ENCODE data around the gene APBB1IP.

Gene APBB1IP

GRCh38 chr10:26505491-26505890 is 67.3 kb downstream of the APBB1IP start:
- no peak for DNase-seq (ENCODE audit: low read depth in 3 of 3, low spot score in 1 of 3)

- no peak for DNase-seq (ENCODE audit: low read depth in 3 of 3, low spot score in 1 of 3)
Measured at GRCh38 chr10:26506736-26507135, 68.6 kb downstream of the APBB1IP start.

- DNase-seq (ENCODE audit: low read depth in 3 of 3, low spot score in 1 of 3) = no peak
Measured at GRCh38 chr10:26507441-26507840, 69.3 kb downstream of the APBB1IP start.

- DNase-seq (ENCODE audit: low read depth in 3 of 3, low spot score in 1 of 3) = no peak
Measured at GRCh38 chr10:26508016-26508415, 69.9 kb downstream of the APBB1IP start.

GRCh38 chr10:26509307-26509706 is 71.2 kb downstream of the APBB1IP start:
- DNase-seq (ENCODE audit: low read depth in 3 of 3, low spot score in 1 of 3) = no peak

- no peak for DNase-seq (ENCODE audit: low read depth in 3 of 3, low spot score in 1 of 3)
Measured at GRCh38 chr10:26513101-26513500, 75.0 kb downstream of the APBB1IP start.

- no peak for DNase-seq (ENCODE audit: low read depth in 3 of 3, low spot score in 1 of 3)
Measured at GRCh38 chr10:26516540-26517101, 78.5 kb downstream of the APBB1IP start.

GRCh38 chr10:26517141-26517867 is 79.2 kb downstream of the APBB1IP start:
- DNase-seq (ENCODE audit: low read depth in 3 of 3, low spot score in 1 of 3) = no peak

GRCh38 chr10:26519803-26520202 is 81.7 kb downstream of the APBB1IP start:
- DNase-seq (ENCODE audit: low read depth in 3 of 3, low spot score in 1 of 3) = no peak

- no peak for DNase-seq (ENCODE audit: low read depth in 3 of 3, low spot score in 1 of 3)
Measured at GRCh38 chr10:26520575-26520974, 82.4 kb downstream of the APBB1IP start.

- DNase-seq (ENCODE audit: low read depth in 3 of 3, low spot score in 1 of 3) = no peak
Measured at GRCh38 chr10:26524161-26524896, 86.2 kb downstream of the APBB1IP start.

GRCh38 chr10:26525586-26525985 is 87.4 kb downstream of the APBB1IP start:
- no peak for DNase-seq (ENCODE audit: low read depth in 3 of 3, low spot score in 1 of 3)

- DNase-seq (ENCODE audit: low read depth in 3 of 3, low spot score in 1 of 3) = no peak
Measured at GRCh38 chr10:26527018-26527417, 88.9 kb downstream of the APBB1IP start.

GRCh38 chr10:26528048-26528447 is 89.9 kb downstream of the APBB1IP start:
- DNase-seq (ENCODE audit: low read depth in 3 of 3, low spot score in 1 of 3) = no peak

- DNase-seq (ENCODE audit: low read depth in 3 of 3, low spot score in 1 of 3) = no peak
Measured at GRCh38 chr10:26528715-26529393, 90.7 kb downstream of the APBB1IP start.

- no peak for DNase-seq (ENCODE audit: low read depth in 3 of 3, low spot score in 1 of 3)
Measured at GRCh38 chr10:26534384-26534783, 96.2 kb downstream of the APBB1IP start.

GRCh38 chr10:26540601-26541000 is 102.5 kb downstream of the APBB1IP start:
- no peak for DNase-seq (ENCODE audit: low read depth in 3 of 3, low spot score in 1 of 3)

- no peak for DNase-seq (ENCODE audit: low read depth in 3 of 3, low spot score in 1 of 3)
Measured at GRCh38 chr10:26543567-26544306, 105.6 kb downstream of the APBB1IP start.

GRCh38 chr10:26544932-26545331 is 106.8 kb downstream of the APBB1IP start:
- no peak for DNase-seq (ENCODE audit: low read depth in 3 of 3, low spot score in 1 of 3)

- no peak for DNase-seq (ENCODE audit: low read depth in 3 of 3, low spot score in 1 of 3)
Measured at GRCh38 chr10:26550774-26551526, 112.8 kb downstream of the APBB1IP start.

Data from stimulated activated CD4-positive, alpha-beta T cell treated with anti-CD3 and anti-CD28 coated beads, TNF-alpha, amount 100 ng/mL, for 1 hour (primary cell).